Measurements from ENCODE around the gene ZNF263.

Gene ZNF263

GRCh38 chr16:3328643-3329042 lies 45.4 kb downstream of the ZNF263 start:
- no peak for DNase-seq

All from fibroblast of skin of right biceps (primary cell).